ENCODE data around the gene ACP3.
"Not testable (repeated sequence)": the region's sequence is repeated elsewhere in the genome, so short reads cannot be mapped to it uniquely, and the experiment has no call there.

Gene ACP3, protein sequence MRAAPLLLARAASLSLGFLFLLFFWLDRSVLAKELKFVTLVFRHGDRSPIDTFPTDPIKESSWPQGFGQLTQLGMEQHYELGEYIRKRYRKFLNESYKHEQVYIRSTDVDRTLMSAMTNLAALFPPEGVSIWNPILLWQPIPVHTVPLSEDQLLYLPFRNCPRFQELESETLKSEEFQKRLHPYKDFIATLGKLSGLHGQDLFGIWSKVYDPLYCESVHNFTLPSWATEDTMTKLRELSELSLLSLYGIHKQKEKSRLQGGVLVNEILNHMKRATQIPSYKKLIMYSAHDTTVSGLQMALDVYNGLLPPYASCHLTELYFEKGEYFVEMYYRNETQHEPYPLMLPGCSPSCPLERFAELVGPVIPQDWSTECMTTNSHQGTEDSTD

DNA sequence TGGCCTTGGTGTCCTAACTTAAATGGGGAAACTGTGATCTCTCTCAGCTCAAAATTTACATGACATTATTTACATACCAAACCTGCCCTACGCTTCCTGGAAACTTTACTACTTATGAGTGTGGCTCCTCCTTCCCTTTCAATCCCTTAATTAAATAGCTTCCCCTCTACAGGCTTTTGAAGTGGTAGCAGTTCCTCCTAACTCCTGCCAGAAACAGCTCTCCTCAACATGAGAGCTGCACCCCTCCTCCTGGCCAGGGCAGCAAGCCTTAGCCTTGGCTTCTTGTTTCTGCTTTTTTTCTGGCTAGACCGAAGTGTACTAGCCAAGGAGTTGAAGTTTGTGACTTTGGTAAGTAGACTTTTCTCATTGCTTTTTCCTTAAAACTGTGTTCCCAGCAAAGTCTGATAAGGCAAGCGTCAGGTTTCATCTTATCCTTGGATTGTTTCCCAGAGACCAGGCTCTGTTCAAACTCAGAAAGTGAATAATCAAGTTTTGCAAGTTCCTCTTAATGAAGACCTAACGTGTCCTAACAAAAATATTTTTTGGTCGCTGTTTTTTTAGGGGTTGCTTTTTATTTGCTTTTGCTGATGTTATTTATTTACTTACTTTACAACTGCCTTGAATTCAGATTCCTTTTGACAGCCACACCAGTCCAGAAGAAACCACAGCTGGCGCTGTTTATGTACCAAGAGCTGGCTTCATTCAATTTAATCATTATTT is at the start of gene ACP3:
Gene ACP3 (plus strand): TSS at position 179 of the 720 bp plus-strand sequence. CDS start 50 bp downstream, at position 229.
- peak; percentile 68 for DNase-seq

GRCh38 chr3:132268956-132269355 is 48.3 kb upstream of the ACP3 start:
- no peak for DNase-seq

DNA sequence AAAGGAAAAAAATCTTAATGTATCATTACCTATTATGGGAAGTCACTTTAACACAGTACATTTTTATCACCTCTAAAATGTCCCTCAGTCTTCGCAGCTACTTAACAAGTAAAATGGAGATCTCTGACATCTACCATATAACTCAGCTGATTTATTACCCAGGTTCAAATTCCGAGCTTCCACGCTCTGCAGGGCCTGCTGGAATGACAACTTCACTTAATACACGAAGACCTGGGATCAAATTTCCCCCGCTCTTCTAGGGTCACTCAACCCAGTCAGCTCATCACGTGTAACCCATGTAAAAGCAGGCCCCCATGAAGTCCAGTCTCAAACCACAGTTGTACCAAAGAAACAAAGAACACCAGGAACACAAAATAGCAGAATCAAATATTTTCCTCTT is 44.2 kb upstream of the ACP3 start:
- DNase-seq, result no peak

GRCh38 chr3:132276228-132276906 is 40.8 kb upstream of the ACP3 start:
- DNase-seq, result no peak

DNA sequence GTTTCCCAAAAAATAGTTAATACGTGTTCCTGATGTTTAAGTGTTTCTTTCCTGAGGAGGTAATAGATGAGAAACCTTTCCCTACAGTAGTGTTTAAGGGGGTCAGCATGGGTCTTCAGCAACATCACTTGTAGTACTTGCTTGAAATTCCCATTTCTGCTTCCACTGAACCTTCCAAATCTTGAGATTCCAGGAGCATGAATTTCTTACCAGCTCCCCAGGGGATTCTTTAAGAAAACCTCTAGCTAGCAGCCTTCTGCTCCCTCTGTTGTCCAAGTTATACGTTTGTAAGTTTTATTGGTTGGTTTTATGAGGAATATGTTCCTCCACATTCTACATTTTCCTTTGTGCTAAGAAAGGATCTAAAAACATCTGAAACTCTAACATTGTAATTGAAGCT is 38.2 kb upstream of the ACP3 start:
- DNase-seq, result no peak

DNA sequence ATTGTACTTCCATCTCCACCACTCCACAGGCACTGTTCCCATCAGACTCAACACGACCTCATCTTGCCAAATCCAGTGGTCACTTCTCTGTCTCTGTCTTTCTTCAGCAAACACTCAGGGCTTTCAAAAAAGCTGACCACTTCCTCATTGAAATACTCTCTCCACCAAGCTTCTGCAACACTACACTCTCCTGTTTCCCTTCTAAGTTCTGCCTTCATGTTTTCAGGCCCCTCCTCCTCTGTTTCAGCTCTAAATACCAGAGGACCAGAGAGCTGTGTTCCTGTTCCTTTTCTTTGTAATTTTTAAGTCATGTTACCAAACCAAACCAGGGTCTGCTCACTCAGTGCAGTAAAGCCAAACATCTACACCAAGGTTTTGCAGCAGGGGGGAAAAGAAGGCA is 33.8 kb upstream of the ACP3 start:
- DNase-seq, result peak; percentile 41

- DNase-seq, result no peak
These were observed 33.2 kb upstream of the ACP3 start for GRCh38 chr3:132283916-132284405.

DNA sequence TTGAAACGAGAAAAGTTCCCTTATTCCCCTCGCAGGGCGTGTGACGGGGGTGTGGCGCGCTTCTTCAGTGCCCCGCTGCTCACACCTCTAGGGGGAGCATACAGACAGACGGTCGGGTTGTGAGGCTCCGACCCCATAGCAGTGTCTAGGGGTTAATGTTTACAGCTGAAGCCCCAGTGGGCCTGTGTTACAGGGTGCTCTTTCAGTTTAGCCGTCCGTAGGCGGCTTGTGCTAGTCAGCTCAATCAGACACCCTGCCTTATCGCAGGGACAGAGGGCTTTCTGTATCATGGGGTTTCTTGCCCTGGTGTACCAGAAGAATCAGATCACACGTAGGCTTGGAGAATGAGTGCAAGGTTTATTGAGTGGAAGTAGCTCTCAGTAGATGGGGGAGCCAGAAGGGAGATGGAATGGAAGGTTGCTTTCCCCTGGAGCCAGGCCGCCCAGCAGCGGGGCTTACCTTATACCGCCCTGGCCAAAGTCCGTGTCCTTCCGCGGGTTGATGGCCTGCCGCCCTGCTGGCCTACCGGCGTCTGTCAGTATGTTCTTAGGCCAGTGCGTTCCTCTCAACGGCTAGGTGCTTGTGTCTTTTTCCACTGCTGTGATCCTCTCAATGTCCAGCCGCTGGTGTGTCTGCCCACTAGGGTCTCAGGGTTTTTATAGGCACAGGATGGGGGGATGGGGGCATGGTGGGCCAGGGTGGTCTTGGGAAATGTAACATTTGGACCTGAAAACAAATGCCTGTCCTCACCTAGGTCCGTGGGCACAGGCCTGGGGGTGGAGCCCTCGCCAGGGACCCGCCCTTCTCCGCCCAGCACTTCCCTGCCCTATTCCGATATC is 32.2 kb upstream of the ACP3 start:
- no peak for DNase-seq

DNA sequence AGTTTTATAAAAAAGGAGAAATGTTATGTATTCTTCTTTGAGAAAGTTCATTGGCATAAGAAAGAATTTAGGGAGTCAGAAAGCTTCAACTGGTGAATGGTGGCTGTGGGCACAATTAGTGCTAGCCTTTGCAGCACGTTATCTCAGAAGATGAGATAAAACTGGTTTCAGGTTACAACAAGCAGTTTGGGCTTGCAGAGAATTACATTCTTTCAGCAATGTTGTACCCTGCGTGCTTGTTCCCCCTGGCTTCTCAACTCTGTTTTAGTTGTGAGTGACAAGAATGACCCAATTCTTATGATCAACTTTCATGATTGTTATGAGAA is 31.6 kb upstream of the ACP3 start:
- DNase-seq, result no peak

- DNase-seq, result no peak
These were observed 31.2 kb upstream of the ACP3 start for GRCh38 chr3:132286035-132286434.

DNA sequence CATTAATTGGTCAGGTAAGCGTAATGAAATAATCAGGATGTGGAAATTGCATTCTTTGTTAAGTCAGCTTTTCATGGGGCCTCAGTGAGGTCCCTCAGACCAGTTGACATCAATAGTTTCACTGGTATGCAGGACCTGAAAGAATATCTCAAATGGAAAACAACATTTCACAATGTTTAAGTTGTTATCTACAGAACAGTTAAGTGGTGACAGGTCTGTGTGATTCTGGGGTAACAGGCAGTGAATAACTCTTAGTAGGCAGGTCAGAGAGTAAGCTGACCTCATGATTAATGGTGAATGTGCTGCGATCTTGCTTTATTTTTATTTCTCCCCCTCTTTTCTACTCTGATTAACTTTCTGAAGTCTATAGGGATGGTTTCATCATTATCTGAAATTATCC is 28.9 kb upstream of the ACP3 start:
- DNase-seq, result no peak

GRCh38 chr3:132289316-132289715 is 27.9 kb upstream of the ACP3 start:
- DNase-seq, result no peak

DNA sequence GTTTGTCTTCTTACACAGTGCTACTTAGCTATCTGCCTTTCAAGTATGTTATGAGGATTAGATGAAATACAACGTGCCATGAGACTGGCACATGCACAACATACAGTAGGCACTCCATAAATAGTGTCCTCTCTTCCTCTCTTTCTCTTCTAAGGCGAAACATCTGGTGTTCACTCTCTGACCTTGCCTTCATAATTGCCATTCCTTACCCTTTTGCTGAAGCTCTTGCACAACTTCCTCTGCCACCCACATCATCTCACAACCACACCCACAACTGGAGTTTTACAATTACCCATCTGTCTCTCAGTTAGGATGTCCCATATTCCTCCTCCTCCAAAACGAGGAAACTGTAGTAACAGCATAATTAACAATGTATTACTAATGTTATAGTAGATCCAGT is 26.4 kb upstream of the ACP3 start:
- DNase-seq, result no peak

GRCh38 chr3:132292042-132292441 is 25.2 kb upstream of the ACP3 start:
- no peak for DNase-seq

- DNase-seq, result no peak
These were observed 24.0 kb upstream of the ACP3 start for GRCh38 chr3:132293251-132293650.

GRCh38 chr3:132294906-132295305 is 22.3 kb upstream of the ACP3 start:
- no peak for DNase-seq

DNA sequence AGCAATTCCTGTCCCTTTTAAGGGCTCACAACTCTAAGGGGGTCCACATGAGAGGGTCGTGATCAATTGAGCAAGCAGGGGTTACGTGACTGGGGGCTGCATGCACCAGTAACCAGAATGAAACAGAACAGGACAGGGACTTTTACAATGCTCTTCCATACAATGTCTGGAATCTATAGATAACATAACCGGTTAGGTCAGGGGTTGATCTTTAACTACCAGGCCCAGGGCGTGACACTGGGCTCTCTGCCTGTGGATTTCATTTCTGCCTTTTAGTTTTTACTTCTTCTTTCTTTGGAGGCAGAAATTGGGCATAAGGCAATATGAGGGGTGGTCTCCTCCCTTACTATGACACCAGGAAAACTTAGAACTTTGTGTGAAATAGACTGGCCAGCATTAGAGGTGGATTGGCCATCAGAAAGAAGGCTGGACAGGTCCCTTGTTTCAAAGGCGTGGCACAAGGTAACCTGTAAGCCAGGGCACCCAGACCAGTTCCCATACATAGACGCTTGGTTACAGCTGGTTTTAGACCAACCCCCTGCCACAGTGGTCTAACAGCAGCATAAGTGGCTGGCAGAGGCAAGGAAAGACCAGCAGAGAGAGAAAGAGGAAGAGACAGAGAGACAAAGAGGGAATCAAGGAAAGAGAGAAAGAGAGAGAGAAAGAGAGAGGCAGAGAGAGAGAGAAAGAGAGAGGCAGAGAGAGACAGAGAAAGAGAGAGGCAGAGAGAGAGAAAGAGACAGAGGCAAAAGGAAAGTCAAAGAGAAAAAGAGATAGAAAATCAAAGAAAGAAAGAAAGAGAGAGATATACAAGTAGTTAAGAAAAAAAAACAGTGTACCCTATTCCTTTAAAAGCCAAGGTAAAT is 13.6 kb upstream of the ACP3 start:
- not testable (repeated sequence) for DNase-seq

DNA sequence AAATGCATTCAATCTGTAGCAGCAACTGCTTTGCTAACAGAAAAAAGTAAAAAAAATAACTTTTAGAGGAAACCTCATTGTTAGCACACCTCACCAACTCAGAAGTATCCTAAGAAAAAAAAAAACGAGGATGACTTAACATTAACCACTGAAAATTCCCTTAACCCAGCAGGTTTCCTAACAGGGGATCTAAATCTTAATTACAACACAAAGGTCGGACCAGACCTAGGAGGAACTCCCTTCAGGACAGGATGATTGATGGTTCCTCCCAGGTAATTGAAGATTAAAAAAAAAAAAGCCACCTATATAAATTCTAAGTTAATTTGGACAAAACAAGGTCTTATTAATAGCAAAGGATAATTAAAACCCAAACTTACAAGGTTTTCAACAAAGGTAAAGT is 12.9 kb upstream of the ACP3 start:
- DNase-seq, result not testable (repeated sequence)

GRCh38 chr3:132310057-132310456 is 7.2 kb upstream of the ACP3 start:
- DNase-seq, result not testable (repeated sequence)

GRCh38 chr3:132311316-132311715 is 5.9 kb upstream of the ACP3 start:
- DNase-seq, result no peak

DNA sequence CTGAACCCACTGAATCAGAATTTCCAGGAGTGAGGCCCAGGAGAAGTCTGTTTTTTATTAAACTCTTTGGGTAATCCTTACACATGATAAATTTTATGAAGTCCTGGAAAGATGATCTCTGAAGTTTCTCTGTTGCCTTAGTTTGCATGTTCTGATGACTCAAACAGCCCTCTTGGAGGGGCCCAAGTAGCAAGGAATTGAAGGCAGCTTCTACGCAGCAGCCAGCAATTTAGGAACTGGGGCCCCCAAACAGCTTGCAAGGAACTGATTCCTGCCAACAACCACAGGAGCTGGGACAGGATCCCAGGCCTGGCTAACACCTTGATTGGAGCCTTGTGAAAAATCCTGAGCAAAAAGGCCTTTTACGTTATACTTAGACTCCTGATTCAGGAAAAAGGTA is 5.4 kb upstream of the ACP3 start:
- DNase-seq, result no peak

DNA sequence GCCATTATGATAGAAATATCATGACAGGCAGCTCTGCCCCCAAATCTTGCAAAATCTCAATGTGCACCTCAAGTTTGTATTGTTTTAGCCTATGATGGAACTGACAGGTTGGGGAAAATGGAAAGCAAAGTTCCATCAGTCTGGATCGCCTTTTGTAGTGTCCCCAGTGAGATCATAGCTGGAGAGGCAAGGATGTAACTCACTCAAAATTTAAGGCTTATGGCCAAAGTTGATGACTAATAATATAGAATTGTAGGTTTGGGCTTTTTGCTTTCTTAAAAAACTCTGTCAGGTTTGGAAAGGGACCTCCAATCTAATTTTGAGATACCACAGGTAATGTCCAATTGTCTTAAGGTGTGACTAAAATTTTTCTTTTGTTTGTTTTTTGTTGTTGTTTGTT is 1.4 kb upstream of the ACP3 start:
- DNase-seq, result no peak

Measured in GDM1 (cell line).